ENCODE results near the gene THAP4.

The THAP4 gene

DNA sequence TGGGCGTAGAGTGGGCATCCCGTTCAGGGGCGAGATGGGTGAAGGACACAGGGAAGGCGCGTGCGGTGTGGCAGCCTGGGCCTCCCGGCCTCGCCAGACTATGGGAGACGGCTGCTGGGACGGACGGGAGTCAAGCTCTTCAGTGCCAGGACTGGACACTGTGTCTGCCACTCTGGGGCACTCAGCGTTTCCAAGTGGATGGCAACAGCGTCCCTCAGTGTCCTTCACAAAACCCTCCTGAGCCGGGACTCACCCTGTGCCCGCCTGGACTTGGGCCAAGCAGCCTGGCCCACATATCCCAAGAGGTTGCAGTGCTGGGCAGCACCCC, 94.7 kb downstream of the THAP4 start:
- no peak for DNase-seq

DNA sequence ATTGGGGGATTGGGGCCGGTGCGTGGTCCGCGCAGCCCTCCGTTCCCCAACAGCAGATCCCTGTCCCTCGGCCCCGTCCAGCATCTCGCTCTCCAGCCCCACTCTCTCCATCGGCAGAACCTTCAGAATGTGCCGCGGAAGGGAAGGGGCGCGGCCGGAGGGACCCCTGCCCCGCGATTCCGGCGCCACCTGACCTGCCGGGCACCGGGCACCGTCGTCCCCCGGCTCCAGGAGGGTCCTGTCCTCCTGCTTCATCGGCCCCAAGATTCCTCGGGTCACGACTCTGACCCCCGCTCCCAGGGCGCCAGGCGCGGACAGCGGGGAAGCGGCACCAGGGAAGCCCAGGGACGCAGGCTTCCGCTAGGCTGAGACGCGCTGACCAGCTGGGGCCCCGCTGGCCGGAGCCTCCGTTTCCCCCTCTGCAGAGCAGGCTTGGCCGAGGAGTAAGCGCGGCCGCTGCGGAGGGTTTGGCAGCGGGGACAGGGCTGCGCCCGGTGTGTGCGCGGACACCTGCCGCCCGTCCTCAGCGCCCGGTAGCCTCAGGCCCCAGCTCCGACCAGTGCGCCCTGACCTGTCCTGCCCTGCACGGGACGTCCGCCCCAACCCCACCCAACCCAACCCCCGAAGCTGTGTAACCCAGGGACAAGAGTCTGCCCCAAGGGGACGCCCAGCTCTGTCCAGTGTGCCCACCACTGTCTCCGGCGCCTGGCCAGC, 95.2 kb downstream of the THAP4 start:
- no peak for DNase-seq

GRCh38 chr2:241540771-241541561, 96.0 kb downstream of the THAP4 start:
- DNase-seq: no peak

DNA sequence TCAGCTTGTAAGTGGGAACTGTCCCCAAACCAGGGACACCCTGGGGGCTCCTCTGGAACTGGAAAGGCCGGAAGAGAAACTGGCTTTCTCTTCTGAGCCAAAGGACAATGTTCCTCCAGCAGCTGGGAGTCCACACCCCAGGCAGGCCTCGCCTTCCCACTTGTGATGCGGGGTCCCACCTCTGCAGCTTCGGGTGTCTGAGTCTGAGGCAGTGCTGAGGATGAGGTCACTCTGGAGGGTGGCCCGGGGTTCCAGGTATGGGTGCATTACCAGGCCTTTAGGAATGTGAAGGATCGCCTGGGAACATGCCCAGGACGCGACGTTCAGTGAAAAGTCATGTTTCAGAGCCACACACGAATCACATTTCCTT, 96.6 kb downstream of the THAP4 start:
- DNase-seq: no peak

- no peak for DNase-seq
These were observed 97.2 kb downstream of the THAP4 start for GRCh38 chr2:241539616-241540374.

GRCh38 chr2:241538838-241539615, 97.9 kb downstream of the THAP4 start:
- DNase-seq: no peak

DNA sequence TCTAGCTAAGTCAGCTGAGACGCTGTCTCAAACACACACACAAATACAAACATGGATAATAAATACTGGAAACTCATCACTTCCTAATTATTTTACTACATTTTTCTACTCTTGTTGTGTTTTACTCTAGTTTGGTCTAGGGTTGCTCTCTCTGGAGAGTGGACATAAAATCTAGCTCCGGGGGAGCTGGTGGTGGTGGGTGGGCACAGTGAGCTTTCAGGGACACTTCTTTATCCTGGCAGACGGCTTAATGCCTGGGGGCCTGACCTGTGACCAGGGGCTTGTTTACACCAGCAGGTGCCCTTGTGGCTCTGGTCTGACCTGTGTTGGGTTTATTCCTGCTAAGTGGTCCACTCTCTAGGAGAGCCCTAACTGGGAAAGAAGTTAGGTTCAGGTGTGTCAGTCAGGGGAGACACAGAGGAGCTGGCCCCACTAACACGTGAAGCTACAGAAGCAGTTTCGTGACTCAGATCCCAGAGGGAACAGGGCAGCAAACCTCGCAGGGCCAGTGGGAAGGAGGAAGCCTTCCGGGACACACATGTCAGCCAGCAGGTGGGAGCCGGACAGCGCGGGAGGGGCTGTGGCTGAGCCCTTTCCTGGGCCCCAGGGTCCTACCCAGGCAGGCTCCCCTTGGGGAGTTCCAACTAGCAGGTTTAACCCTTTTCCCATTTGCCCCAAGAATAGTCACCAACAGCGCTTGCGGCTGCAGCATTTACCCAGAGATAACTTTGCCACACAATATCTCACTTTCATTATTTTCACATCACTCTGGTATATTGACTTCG, 100.9 kb downstream of the THAP4 start:
- no peak for DNase-seq

DNA sequence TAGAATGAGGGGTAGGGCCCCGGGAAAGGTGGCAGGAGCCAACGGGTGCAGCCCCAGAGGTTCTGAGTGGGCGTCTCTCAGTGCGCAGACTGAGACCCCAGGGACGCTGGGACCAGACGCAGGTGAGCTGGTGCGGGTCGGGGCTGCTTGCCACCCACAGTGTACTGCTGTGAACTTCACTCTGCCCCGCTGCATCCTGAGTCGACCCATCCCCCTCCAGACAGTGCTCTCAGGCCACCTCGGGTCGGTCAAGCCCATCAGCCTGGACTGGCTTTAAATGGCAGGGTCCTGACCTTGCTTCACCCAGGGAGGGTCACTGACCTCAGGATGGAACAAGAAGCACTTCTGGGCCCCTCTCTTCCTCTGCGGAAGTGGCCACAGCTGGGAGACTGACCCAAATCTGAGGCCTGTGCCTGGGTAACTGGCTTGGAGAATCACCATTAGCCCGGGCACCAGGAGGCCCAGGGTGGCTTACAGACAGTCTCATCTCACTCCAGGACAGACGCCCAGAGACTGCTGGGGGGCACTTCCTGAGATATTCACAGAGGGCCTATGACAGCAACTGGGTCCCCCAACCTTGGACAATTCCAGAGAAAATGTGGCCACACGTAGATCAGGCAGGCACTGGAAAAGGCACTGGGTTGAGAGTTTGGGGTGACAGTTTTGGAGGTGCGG, 102.1 kb downstream of the THAP4 start:
- DNase-seq: no peak
